ENCODE measurements around the gene DHRS7B. TPM values are rescaled to one million over a fixed set of nuclear protein-coding genes. Genes with fewer than 3 reads are reported as not detected.
A peak's percentile ranks its signal among the peaks of the same experiment; 100 is the strongest.
"Not testable (repeated sequence)": the region's sequence is repeated elsewhere in the genome, so short reads cannot be mapped to it uniquely, and the experiment has no call there.

The DHRS7B gene
- total and polyA plus RNA-seq, 4 donors: 8.1 to 21.8 (median 18.2) TPM

DNA sequence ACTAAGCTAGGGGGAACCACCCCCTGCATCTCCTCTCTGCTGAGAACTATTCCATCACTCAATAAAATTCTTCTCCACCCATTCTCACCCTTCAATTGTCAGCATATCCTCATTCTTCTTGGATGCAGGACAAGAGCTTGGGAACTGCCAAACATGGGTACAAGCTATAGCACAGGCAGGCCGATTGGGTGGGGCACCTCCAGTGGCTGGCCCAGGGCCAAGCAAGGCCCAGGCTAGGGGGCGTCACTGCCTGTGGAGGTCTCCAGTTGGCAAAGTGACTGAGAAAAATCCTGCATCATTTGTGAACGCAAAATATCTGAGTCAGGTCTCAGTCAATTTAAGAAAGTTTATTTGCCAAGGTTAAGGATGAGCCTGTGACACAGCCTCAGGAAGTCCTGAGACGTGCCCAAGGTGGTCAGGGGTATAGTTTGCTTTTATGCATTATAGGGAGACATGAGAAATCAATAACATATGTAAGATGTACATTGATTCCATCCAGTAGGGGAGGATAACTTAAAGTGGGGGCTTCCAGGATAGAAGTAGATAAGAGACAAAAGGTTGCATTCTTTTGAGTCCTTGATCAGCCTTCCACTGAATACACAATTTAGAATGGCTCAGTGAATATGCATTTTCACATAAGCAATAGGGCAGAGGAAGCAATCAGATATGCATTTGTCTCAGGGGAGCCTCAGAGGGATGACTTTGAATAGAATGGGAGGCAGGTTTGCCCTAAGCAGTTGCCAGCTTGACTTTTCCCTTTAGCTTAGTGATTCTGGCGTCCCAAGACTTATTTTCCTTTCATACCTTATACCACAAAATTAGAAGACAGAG, 21.5 kb upstream of the DHRS7B start:
- H3K27me3 ChIP-seq (ENCODE audit: control insufficient read depth in 1 of 2, insufficient read depth in 2 of 2, low read length in 1 of 2): peaks cover 0 to 2% of the 10 kb centered on the region in 2 donors
- H3K9me3 ChIP-seq (ENCODE audit: control insufficient read depth, low read length): no peaks in the 10 kb centered on the region
- no peak for ATAC-seq (ENCODE audit: low FRiP score)
- H3K36me3 ChIP-seq (ENCODE audit: control insufficient read depth in 1 of 2, insufficient read depth in 2 of 2, low read length in 1 of 2): no peaks in the 10 kb centered on the region
- no peak overlapping the region for H3K4me3 ChIP-seq (ENCODE audit: low read length in 2 of 2)
- WGBS, 2 donors: 75 to 77% methylated on average over 5 of the region's 5 CpGs
- no peak overlapping the region for H3K27ac ChIP-seq (ENCODE audit: low read depth in 1 of 2, low read length in 2 of 2)
- DNase-seq: no peak
- no peaks in the 10 kb centered on the region for H3K4me1 ChIP-seq (ENCODE audit: control insufficient read depth in 1 of 2, insufficient read depth in 2 of 2, low read length in 2 of 2)
- intact Hi-C loops (cut with DNase I): no loop called here

DNA sequence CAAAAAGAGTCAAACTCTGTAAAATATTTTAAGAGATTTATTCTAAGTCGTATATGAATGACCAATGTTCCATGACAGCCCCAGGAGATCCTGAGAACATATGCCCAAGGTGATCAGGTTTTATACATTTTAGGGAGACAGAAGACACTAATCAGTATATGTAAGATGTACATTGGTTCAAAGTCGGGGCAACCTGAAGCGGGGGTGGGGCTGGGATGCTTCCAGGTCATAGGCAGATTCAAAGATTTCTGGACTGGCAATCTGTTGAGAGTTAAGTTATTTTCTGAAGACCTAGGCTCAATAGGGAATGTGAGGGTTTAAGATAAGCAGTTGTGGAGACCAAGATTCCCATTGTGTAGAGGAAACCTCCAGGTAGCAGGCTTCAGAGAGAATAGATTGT, 20.4 kb upstream of the DHRS7B start:
- 84 to 85% methylated on average over 3 of the region's 3 CpGs for WGBS, 2 donors
- no peaks in the 10 kb centered on the region for H3K9me3 ChIP-seq (ENCODE audit: control insufficient read depth, low read length)

GRCh38 chr17:21107067-21107650, 19.6 kb upstream of the DHRS7B start:
- ATAC-seq (ENCODE audit: low FRiP score); intact Hi-C loops (cut with DNase I); H3K4me1 ChIP-seq (ENCODE audit: control insufficient read depth in 1 of 2, insufficient read depth in 2 of 2, low read length in 2 of 2); H3K9me3 ChIP-seq (ENCODE audit: control insufficient read depth, low read length); H3K4me3 ChIP-seq (ENCODE audit: low read length in 2 of 2); DNase-seq; H3K36me3 ChIP-seq (ENCODE audit: control insufficient read depth in 1 of 2, insufficient read depth in 2 of 2, low read length in 1 of 2); H3K27me3 ChIP-seq (ENCODE audit: control insufficient read depth in 1 of 2, insufficient read depth in 2 of 2, low read length in 1 of 2); H3K27ac ChIP-seq (ENCODE audit: low read depth in 1 of 2, low read length in 2 of 2): not testable (repeated sequence)
- 85 to 87% methylated on average over 7 of the region's 7 CpGs for WGBS, 2 donors

More for the DNA sequence above, 20.4 kb upstream of the DHRS7B start:
- Histone ChIP-seq H3K36me3 (ENCODE audit: control insufficient read depth in 1 of 2, insufficient read depth in 2 of 2, low read length in 1 of 2) (no peaks in the 10 kb centered on the region), H3K4me1 (ENCODE audit: control insufficient read depth in 1 of 2, insufficient read depth in 2 of 2, low read length in 2 of 2) (no peaks in the 10 kb centered on the region), H3K4me3 (ENCODE audit: low read length in 2 of 2) (no peak overlapping the region), H3K27me3 (ENCODE audit: control insufficient read depth in 1 of 2, insufficient read depth in 2 of 2, low read length in 1 of 2) (peaks cover 0 to 2% of the 10 kb centered on the region in 2 donors), H3K27ac (ENCODE audit: low read depth in 1 of 2, low read length in 2 of 2) (no peak overlapping the region)
- ATAC-seq (ENCODE audit: low FRiP score) (no peak), DNase-seq (no peak)
- intact Hi-C loops (cut with DNase I): no loop called here

- Histone ChIP-seq H3K4me1 (ENCODE audit: control insufficient read depth in 1 of 2, insufficient read depth in 2 of 2, low read length in 2 of 2) (no peaks in the 10 kb centered on the region), H3K27me3 (ENCODE audit: control insufficient read depth in 1 of 2, insufficient read depth in 2 of 2, low read length in 1 of 2) (peaks cover 0 to 2% of the 10 kb centered on the region in 2 donors), H3K4me3 (ENCODE audit: low read length in 2 of 2) (no peak overlapping the region), H3K36me3 (ENCODE audit: control insufficient read depth in 1 of 2, insufficient read depth in 2 of 2, low read length in 1 of 2) (no peaks in the 10 kb centered on the region), H3K9me3 (ENCODE audit: control insufficient read depth, low read length) (no peaks in the 10 kb centered on the region), H3K27ac (ENCODE audit: low read depth in 1 of 2, low read length in 2 of 2) (no peak overlapping the region)
- intact Hi-C loops (cut with DNase I): no loop called here
- ATAC-seq (ENCODE audit: low FRiP score) (no peak), DNase-seq (no peak)
- 90 to 93% methylated on average over 3 of the region's 3 CpGs for WGBS, 2 donors
These were observed 18.1 kb upstream of the DHRS7B start for GRCh38 chr17:21108651-21109050.

GRCh38 chr17:21113049-21113690, 13.6 kb upstream of the DHRS7B start:
- DNase-seq (no peak), ATAC-seq (ENCODE audit: low FRiP score) (no peak)
- 31 to 36% methylated on average over 5 of the region's 5 CpGs for WGBS, 2 donors
- intact Hi-C loops (cut with DNase I): no loop called here
- H3K9me3 ChIP-seq (ENCODE audit: control insufficient read depth, low read length): no peaks in the 10 kb centered on the region
- H3K36me3 ChIP-seq (ENCODE audit: control insufficient read depth in 1 of 2, insufficient read depth in 2 of 2, low read length in 1 of 2): no peaks in the 10 kb centered on the region
- no peaks in the 10 kb centered on the region for H3K4me1 ChIP-seq (ENCODE audit: control insufficient read depth in 1 of 2, insufficient read depth in 2 of 2, low read length in 2 of 2)
- no peaks in the 10 kb centered on the region for H3K27me3 ChIP-seq (ENCODE audit: control insufficient read depth in 1 of 2, insufficient read depth in 2 of 2, low read length in 1 of 2)
- no peak overlapping the region for H3K4me3 ChIP-seq (ENCODE audit: low read length in 2 of 2)
- no peak overlapping the region for H3K27ac ChIP-seq (ENCODE audit: low read depth in 1 of 2, low read length in 2 of 2)

DNA sequence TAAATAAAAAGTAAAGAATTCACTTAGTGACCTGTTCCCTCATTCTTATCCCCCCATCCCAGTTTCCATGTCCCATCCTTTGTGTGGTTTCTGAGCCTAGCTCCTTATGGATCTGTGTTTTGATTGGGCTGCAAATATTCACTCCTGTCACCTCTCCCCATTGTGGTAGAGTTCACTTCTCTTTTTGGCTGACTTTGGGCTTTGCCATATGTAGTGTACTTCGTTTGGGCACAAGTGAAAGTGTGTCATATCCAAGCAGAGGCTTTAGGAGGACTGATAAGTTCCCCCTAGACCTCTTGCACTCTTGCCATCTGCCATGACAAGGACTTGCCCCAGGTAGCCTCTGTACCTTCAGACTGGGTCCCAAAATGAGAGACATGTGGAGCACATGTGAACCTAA, 13.0 kb upstream of the DHRS7B start:
- ATAC-seq (ENCODE audit: low FRiP score): no peak
- intact Hi-C loops (cut with DNase I): no loop called here
- WGBS, 2 donors: 56 to 61% methylated on average over 1 of the region's 1 CpG

GRCh38 chr17:21114791-21115190, 12.0 kb upstream of the DHRS7B start:
- DNase-seq; H3K27me3 ChIP-seq (ENCODE audit: control insufficient read depth in 1 of 2, insufficient read depth in 2 of 2, low read length in 1 of 2); H3K36me3 ChIP-seq (ENCODE audit: control insufficient read depth in 1 of 2, insufficient read depth in 2 of 2, low read length in 1 of 2); H3K4me3 ChIP-seq (ENCODE audit: low read length in 2 of 2); H3K27ac ChIP-seq (ENCODE audit: low read depth in 1 of 2, low read length in 2 of 2); H3K4me1 ChIP-seq (ENCODE audit: control insufficient read depth in 1 of 2, insufficient read depth in 2 of 2, low read length in 2 of 2); ATAC-seq (ENCODE audit: low FRiP score); H3K9me3 ChIP-seq (ENCODE audit: control insufficient read depth, low read length): not testable (repeated sequence)
- intact Hi-C loops (cut with DNase I): loop anchor here in 1 of 2 donors (5.0 kb wide), 1 partner anchor 398 kb away; no protein-coding TSS in a partner anchor
- WGBS, 2 donors: 88 to 89% methylated on average over 4 of the region's 4 CpGs

More for the DNA sequence above, 13.0 kb upstream of the DHRS7B start:
- DNase-seq: no peak
- H3K36me3 ChIP-seq (ENCODE audit: control insufficient read depth in 1 of 2, insufficient read depth in 2 of 2, low read length in 1 of 2): no peaks in the 10 kb centered on the region
- no peaks in the 10 kb centered on the region for H3K9me3 ChIP-seq (ENCODE audit: control insufficient read depth, low read length)
- no peak overlapping the region for H3K27ac ChIP-seq (ENCODE audit: low read depth in 1 of 2, low read length in 2 of 2)
- no peaks in the 10 kb centered on the region for H3K27me3 ChIP-seq (ENCODE audit: control insufficient read depth in 1 of 2, insufficient read depth in 2 of 2, low read length in 1 of 2)
- no peaks in the 10 kb centered on the region for H3K4me1 ChIP-seq (ENCODE audit: control insufficient read depth in 1 of 2, insufficient read depth in 2 of 2, low read length in 2 of 2)
- no peak overlapping the region for H3K4me3 ChIP-seq (ENCODE audit: low read length in 2 of 2)

GRCh38 chr17:21119247-21119918, 7.4 kb upstream of the DHRS7B start:
- Histone ChIP-seq H3K4me3 (ENCODE audit: low read length in 2 of 2) (no peak overlapping the region), H3K27me3 (ENCODE audit: control insufficient read depth in 1 of 2, insufficient read depth in 2 of 2, low read length in 1 of 2) (no peaks in the 10 kb centered on the region), H3K27ac (ENCODE audit: low read depth in 1 of 2, low read length in 2 of 2) (no peak overlapping the region), H3K4me1 (ENCODE audit: control insufficient read depth in 1 of 2, insufficient read depth in 2 of 2, low read length in 2 of 2) (no peaks in the 10 kb centered on the region), H3K9me3 (ENCODE audit: control insufficient read depth, low read length) (no peaks in the 10 kb centered on the region), H3K36me3 (ENCODE audit: control insufficient read depth in 1 of 2, insufficient read depth in 2 of 2, low read length in 1 of 2) (no peaks in the 10 kb centered on the region)
- intact Hi-C loops (cut with DNase I): loop anchor here in 1 of 2 donors (5.0 kb wide), 1 partner anchor 393 kb away; no protein-coding TSS in a partner anchor
- ATAC-seq (ENCODE audit: low FRiP score) (peak; percentile 87), DNase-seq (peak; percentile 72 to 84)
- WGBS, 2 donors: 20 to 24% methylated on average over 25 of the region's 25 CpGs
